GM18505 (cell line): ENCODE results near the gene WDR70.
"Not testable (repeated sequence)": the region's sequence is repeated elsewhere in the genome, so short reads cannot be mapped to it uniquely, and the experiment has no call there.

Experiments used
- ATAC-seq: cut with Tn5 transposase; IDR thresholded peaks from one replicate; pipeline ENCODE4 v1.9.1; 2021; ENCODE audit not compliant: unreplicated experiment
- POLR2A ChIP-seq: IDR thresholded peaks from 4 replicates; pipeline ENCODE4 v1.6.1; 2011; ENCODE audit warnings: borderline replicate concordance; ENCODE audit not compliant: insufficient read depth, insufficient read length; ENCODE audit errors: extremely low read depth

The WDR70 gene

DNA sequence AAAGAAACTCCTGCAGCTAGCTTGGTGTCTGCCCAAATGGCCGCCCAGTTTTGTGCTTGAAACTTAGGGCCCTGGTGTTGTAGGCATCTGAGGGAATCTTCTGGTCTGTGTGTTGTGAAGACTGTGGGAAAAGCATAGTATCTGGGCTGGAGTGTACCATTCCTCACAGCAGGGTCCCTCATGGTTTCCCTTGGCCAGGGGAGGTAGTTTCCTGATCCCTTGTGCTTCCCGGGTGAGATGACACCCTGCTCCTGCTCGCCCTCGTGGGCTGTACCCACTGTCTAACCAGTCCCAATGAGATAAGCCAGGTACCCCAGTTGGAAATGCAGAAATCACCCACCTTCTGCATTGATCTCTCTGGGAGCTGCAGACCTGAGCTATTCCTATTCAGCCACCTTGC, 277.9 kb downstream of the WDR70 start:
- no peak for TF ChIP-seq POLR2A
- ATAC-seq = no peak

DNA sequence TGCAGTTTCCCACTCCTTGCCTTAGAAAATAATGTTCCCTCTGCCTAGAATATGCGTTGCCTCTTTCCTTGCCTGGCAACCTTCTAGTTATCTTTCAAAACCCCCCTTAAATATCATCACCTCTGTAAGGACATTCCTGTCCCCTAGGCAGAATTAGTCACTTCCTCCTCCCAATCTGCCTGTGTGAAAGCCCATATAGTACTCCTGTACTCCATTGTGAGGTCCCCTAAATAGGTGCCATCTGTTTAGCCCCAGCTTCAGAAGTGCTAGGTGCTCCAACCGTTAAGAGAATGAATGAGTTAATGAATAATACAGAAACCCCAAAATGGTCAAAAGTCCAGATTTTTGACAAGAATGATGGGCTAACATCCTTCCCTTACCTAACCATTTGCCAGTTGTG, 279.3 kb downstream of the WDR70 start:
- TF ChIP-seq POLR2A = no peak
- no peak for ATAC-seq

DNA sequence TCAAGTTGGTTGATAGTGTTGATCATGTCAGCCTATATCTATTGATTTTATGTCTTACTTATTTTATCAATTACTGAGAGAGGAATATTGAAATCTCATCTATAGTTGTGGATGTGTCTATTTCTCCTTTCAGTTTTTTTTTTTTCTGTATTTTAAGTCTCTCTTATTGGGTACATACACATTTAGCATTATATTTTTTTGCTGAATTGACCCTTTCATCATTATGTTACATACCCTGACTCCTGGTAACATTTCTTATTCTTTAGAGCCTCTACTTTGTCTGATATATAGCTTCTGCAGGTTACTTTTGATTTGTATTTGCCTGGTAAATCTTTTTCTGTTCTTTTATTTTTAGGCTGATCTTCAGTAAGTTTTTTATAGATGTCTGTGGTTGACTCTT, 281.2 kb downstream of the WDR70 start:
- ATAC-seq = no peak
- TF ChIP-seq POLR2A = no peak

DNA sequence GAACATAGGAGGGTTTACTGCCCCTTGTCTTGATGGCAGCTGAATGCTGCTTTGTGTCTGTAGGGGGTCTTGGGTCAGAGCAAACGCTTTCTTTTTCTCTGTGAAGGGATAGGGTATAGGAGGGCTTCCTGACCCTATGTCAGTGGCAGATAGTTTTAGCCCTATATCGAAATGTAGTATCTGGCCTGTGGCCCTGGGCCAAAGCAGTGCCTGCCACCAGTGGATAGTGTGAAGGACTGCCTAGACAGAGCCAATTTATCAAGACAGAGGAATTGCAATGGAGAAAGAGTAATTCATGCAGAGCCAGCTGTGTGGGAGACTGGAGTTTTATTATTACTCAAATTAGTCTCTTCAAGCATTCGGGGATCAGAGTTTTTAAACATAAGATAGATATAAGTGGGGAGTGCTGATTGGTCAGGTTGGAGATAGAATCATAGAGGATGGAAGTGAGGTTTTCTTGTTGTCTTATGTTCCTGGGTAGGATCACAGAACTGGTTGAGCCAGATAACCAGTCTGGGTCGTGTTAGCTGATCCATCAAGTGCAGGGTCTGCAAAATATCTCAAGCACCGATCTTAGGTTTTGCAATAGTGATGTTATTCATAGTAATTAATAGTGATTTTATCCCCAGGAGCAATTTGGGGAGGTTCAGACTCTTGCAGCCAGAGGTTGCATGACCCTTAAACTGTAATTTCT, 282.3 kb downstream of the WDR70 start:
- no peak for ATAC-seq
- TF ChIP-seq POLR2A = no peak

DNA sequence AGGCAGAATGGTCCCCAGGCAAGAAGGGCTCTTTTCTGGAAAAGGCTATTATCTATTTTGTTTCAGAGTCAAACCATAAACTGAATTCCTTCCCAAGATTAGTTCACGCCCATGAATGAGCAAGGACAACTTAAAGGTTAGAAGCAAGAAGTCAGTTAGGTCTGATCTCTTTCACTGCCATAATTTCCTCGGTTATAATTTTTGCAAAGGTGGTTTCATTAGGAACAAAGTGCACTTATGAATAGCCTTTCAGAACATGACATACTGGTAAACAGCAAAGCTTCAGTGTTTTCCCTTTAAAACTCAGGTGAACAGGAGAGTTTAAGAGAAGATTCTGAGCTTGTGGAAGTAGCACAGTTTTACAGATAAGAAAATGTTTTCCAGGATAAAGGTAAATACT, 282.8 kb downstream of the WDR70 start:
- ATAC-seq = no peak
- TF ChIP-seq POLR2A = no peak

DNA sequence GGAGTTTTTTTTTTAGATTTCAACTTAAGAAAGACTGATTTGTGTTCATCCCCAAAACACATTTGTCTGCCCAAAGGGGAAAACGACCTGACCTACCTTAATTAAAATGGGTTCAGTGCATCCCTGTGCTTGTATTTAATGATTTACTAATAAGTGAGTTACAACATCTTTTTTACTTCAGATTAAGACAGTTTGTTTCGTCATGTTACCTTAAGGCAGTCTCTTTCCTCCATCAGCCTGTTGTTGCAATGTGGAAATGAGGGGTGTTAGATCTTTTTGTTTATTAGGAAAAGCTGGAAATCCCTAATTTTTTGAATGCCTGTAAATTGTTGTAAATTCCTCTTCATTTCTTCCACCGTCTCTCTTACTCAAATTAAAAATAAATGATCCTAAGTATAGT, 283.2 kb downstream of the WDR70 start:
- no peak for TF ChIP-seq POLR2A
- ATAC-seq = no peak

DNA sequence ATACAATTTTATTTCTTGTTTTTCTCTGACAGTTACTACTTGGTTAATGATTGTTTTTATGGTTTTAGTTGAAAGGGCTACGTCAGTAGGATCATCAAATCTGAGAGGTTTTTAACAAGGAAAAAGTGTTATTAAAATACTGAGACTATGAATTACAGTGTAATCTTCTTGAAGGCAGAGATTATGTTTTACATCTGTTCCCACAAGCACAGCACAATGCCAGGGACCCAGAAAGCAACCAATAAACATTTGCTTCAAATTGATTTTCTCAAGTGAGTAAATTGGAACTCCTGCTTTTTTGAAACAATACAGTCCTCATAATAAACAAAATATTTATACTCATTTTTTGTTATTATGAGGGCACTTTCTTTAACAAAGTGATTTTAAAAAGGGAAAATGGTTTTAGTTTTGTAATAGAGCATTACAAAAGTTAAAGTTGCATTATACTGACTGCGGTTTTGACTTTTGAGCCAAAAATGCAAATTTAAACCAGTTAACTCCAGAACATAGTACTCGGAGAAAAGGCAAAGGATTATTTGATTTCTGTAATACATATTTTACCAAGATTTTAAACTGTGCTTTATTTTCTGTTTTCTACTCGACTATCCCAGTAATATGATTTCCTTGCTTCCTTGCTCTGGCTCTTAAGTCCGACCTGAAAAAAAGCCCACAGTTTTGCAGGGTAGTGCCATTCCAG, 283.8 kb downstream of the WDR70 start:
- no peak for TF ChIP-seq POLR2A
- no peak for ATAC-seq

DNA sequence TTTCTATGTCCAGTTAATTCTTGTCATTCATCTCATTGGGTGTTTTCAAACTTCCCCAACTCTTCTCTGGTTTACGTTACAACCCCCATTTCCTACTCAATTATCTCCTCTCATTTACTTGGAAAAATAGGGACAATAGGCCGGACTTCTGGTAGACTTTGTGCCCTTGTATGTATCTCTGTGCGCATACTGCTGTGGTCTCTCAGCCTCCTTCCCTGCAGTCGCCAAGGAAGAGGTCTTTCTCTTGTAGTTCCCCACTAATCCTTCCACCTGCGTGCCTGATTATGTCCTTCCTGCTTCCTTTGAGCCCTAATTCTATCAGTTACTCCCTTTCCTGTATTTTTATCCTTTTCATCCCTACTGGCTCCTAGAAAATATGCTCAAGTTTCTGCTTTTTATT, 284.4 kb downstream of the WDR70 start:
- TF ChIP-seq POLR2A = no peak
- no peak for ATAC-seq

DNA sequence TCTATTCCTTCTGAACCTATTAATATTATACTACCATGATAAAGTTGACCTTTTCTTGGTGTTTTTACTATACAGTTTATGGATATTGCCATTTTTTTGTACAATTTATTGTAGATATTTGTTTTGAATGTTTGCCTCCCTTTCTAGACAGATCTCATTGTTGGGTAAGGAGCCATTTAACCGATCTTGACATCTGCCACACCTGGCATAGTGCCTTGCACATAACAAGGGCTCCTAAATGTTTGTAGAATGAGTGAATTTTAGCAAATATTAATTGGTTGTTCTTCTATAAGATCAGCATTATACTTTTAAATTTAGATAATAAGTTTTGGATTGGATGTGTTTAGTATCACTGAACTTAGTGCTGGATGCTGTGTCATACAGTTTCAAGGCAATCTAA, 285.4 kb downstream of the WDR70 start:
- no peak for ATAC-seq
- TF ChIP-seq POLR2A = no peak

DNA sequence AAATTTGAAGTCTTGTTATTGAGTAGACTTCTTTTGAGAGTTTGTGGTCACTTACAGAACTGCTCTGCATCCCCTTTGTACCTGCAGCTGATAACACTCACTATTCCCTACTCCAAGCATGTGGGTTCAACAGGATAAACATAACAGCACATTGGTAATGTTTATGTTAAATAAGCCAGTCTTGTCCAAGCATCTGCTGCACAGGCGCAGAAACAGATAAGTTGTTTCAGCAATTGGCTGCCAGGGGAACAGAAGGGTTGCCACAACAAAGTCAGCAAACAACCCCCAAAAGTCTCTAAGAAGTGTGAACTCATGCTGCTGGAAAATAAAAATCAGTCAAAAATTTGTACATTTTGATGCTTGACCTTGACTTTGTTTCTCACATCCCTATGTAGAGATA, 286.2 kb downstream of the WDR70 start:
- no peak for TF ChIP-seq POLR2A
- no peak for ATAC-seq

DNA sequence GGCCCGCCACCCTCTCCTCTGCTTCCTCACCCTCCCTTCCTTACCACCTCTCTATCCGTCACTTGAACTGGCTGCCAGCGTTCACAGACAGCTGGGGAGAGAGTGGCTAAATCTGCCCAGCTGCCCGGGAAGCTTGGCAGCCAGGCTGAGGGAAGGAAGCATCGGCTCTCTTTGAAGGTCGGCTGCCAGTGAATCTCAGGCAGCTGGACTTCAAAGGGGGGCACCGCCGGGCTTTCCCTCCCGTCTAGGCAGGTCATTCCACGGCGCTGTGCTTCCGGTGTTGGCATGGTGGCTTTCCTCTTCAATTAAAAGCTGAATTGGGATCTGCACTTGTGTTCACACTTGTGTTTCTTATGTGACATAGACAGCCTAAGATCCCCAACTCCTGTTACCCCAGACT, 286.8 kb downstream of the WDR70 start:
- no peak for TF ChIP-seq POLR2A
- ATAC-seq = no peak

DNA sequence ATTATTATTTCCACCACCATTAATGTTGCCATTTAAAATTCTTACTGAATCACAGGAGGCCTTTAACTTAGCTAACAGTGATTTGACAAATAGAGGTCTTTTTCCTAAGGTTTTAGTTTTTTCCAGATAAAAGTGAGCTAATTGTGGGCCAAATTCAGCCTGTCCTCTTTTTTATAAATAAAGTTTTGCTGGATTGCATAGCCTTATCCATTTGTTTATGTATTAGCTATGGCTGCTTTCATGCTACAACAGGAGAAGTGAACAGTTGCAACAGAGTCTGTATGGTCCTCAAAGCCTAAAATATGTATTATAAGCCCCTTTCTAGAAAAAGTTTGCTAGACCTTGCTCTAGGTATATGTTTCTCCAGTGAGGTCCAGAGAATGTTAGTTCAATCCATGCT, 288.3 kb downstream of the WDR70 start:
- ATAC-seq = no peak

DNA sequence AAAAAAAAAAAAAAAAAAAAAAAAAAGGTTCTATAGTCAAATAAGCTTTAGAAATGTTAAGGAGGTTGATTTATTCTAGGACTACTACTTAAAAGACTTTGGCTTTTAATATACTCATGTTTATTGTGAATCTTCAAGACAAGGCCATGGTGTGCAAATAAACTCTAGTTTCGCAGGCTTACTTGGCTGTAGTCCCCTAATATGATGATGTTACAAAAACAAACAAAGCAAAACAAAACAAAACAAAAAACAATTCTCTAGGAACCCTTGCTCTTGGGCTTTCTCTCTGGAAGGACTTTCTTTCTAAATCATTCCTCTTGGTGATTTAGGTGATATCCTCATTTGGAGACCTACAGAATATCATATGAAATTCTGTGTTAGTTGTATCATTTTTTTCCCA, 288.7 kb downstream of the WDR70 start:
- no peak for TF ChIP-seq POLR2A
- ATAC-seq = no peak

More for the DNA sequence above, 288.3 kb downstream of the WDR70 start:
- TF ChIP-seq POLR2A = no peak

DNA sequence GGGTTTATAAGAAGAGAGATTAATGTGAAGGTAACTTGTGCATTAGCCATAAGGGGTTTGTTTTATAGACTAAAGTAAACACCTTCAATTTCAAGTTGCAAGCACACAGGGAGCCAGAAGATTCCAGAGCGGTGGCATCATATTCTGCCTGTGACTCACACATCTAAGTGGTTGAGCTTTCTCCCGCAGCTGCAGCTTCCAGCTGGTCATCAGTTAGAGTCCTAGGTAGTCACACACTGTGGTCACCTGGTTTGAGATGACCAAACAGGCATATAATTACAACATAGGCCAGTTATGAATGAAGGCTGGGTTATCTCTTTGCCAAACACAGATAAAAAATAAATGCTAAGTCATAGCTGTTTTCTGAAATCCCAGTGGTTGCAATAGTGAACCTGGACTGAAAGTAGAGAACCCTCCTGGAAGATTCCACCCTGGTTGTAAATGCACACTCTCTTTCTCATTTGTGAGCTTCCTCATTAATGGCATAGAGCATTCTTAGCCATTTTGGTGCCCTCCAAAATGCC, 289.5 kb downstream of the WDR70 start:
- TF ChIP-seq POLR2A = no peak
- ATAC-seq = no peak

DNA sequence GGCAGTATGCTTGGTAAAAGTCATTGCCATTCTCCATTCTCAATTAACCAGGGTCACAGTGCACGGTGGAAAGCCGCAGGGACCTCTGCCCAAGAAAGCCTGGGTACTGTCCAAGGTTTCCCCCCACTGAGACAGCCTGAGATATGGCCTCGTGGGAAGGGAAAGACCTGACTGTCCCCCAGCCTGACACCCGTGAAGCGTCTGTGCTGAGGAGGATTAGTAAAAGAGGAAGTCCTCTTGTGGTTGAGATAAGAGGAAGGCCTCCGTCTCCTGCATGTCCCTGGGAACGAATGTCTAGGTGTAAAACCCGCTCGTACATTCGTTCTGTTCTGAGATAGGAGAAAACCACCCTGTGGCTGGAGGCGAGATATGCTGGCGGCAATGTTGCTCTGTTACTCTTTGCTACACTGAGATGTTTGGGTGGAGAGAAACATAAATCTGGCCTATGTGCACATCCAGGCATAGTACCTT, 293.0 kb downstream of the WDR70 start:
- peak; percentile 80 for ATAC-seq

DNA sequence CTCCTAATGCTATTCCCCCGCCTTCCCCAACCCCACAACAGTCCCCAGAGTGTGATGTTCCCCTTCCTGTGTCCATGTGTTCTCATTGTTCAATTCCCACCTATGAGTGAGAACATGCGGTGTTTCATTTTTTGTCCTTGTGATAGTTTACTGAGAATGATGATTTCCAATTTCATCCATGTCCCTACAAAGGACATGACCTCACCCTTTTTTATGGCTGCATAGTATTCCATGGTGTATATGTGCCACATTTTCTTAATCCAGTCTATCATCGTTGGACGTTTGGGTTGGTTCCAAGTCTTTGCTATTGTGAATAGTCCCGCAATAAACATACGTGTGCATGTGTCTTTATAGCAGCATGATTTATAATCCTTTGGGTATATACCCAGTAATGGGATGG, 295.2 kb downstream of the WDR70 start:
- ATAC-seq = not testable (repeated sequence)

DNA sequence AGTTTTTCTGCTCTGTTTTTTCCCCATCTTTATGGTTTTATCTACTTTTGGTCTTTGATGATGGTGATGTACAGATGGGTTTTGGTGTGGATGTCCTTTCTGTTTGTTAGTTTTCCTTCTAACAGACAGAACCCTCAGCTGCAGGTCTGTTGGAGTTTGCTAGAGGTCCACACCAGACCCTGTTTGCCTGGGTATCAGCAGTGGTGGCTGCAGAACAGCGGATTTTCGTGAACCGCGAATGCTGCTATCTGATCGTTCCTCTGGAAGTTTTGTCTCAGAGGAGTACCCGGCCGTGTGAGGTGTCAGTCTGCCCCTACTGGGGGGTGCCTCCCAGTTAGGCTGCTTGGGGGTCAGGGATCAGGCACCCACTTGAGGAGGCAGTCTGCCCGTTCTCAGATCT, 300.2 kb downstream of the WDR70 start:
- ATAC-seq = not testable (repeated sequence)

DNA sequence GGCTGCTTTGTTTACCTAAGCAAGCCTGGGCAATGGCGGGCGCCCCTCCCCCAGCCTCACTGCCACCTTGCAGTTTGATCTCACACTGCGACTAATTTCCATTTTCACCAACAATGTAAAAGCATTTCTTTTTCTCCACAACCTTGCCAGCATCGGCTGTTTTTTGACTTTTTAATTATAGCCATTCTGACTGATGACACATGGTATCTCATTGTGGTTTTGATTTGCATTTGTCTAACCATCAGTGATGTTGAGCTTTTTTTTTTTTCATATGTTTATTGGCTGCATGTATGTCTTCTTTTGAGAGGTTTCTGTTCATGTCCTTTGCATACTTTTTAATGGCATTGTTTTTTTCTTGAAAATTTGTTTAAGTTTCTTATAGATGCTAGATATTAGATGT, 300.8 kb downstream of the WDR70 start:
- ATAC-seq = not testable (repeated sequence)
